HCT116 (cell line): Measurements from ENCODE around the gene AADAT. TPM values are rescaled to one million over a fixed set of nuclear protein-coding genes. Genes with fewer than 3 reads are reported as not detected.
A peak's percentile ranks its signal among the peaks of the same experiment; 100 is the strongest.

ENCODE experiments used
- ATAC-seq: fragments of 200-7000 bp; cut with Tn5 transposase; 2 replicates; pipeline ENCODE4 v1.9.1; 2020; ENCODE audit warnings: mild to moderate bottlenecking, moderate library complexity
- BruUV-seq: library from RNA; stranded (reverse); fragments of 400-500 nt; replicated peaks from 2 replicates; lab custom pipeline; 2021; lab: Mats Ljungman, UMichigan
- CTCF ChIA-PET: fragments of 300-600 bp; sonication (Branson Sonifier 250); formaldehyde crosslinking; loops from one replicate; lab custom pipeline; 2021; ENCODE audit warnings: antibody characterized with exemption; lab: Charles Lee
- POLR2A ChIA-PET: fragments of 300-600, 350-600 bp; sonication (Branson Sonifier 250); formaldehyde crosslinking; loops from one replicate; lab custom pipeline; 2021; ENCODE audit warnings: antibody characterized with exemption; lab: Charles Lee
- RAD21 ChIA-PET, 2 experiments: fragments of 300-600 bp; sonication (Branson Sonifier 250); formaldehyde crosslinking; loops; one replicate each; lab custom pipeline; 2023; ENCODE audit warnings: low total read pairs in 2 of 2; ENCODE audit not compliant: uncharacterized antibody in 2 of 2, unreplicated experiment in 2 of 2, low non-redundant PET in 1 of 2; lab: Charles Lee
- DNase-seq: peaks from one replicate; pipeline ENCODE4 v3.0.0-alpha.2; 2010; ENCODE audit warnings: low read depth, low spot score
- H2AFZ ChIP-seq: fragments of 200-600 bp; shearing (Covaris generic), sonication (generic); 2 replicates; pipeline ENCODE4 v1.6.1; 2017; ENCODE audit warnings: low read depth, mixed run types, mixed read lengths, antibody characterized with exemption, low read length; ENCODE audit not compliant: poor library complexity, severe bottlenecking
- H3K27ac ChIP-seq: 2 replicates; pipeline ENCODE4 v1.5.1; 2012; ENCODE audit warnings: low read depth, low read length
- H3K27me3 ChIP-seq: fragments of 200-600 bp; sonication (generic); 2 replicates; pipeline ENCODE4 v1.6.1; 2016; ENCODE audit warnings: mixed run types, low read length, mixed read lengths; ENCODE audit not compliant: insufficient read depth
- H3K36me3 ChIP-seq, 2 experiments: fragments of 200-500 bp in 1 of 2; fragments of 200-600 bp in 1 of 2; sonication (Bioruptor generic) in 1 of 2; sonication (generic) in 1 of 2; 2 replicates each; pipeline versions ENCODE4 v1.5.1 to v1.6.1; 2014 to 2016; ENCODE audit warnings: low read length in 2 of 2, inconsistent platforms in 1 of 2, mixed read lengths in 1 of 2, mixed run types in 1 of 2; ENCODE audit not compliant: insufficient read depth in 2 of 2, control insufficient read depth in 1 of 2
- H3K4me1 ChIP-seq, 2 experiments: fragments of 200-600 bp in 1 of 2; sonication (generic) in 1 of 2; 2 replicates each; pipeline versions ENCODE4 v1.5.1 to v1.6.1; 2012 to 2017; ENCODE audit warnings: low read length in 2 of 2, inconsistent platforms in 1 of 2, mild to moderate bottlenecking in 1 of 2, mixed read lengths in 1 of 2, mixed run types in 1 of 2, moderate library complexity in 1 of 2; ENCODE audit not compliant: insufficient read depth in 2 of 2, control insufficient read depth in 1 of 2
- H3K4me2 ChIP-seq: fragments of 200-600 bp; sonication (generic); 2 replicates; pipeline ENCODE4 v1.6.1; 2017; ENCODE audit warnings: mixed run types, low read length, mixed read lengths
- H3K4me3 ChIP-seq, 2 experiments: fragments of 200-600 bp in 1 of 2; sonication (generic) in 1 of 2; replicated peaks in 1 of 2; 2 replicates each; pipeline ENCODE4 v1.5.1; 2011 to 2016; ENCODE audit warnings: low read length in 2 of 2, control low read depth in 1 of 2, low read depth in 1 of 2, mild to moderate bottlenecking in 1 of 2, mixed read lengths in 1 of 2, mixed run types in 1 of 2
- H3K79me2 ChIP-seq: fragments of 200-600 bp; sonication (generic); 2 replicates; pipeline ENCODE4 v1.6.1; 2017; ENCODE audit warnings: mild to moderate bottlenecking, mixed run types, low read length, moderate library complexity, mixed read lengths; ENCODE audit not compliant: insufficient read depth
- H3K9ac ChIP-seq: fragments of 200-600 bp; sonication (generic); 2 replicates; pipeline ENCODE4 v1.6.1; 2016; ENCODE audit warnings: low read length, mixed read lengths
- H3K9me2 ChIP-seq: fragments of 200-600 bp; sonication (generic), shearing (Covaris generic); 2 replicates; pipeline ENCODE4 v1.6.1; 2017; ENCODE audit warnings: mixed run types, mild to moderate bottlenecking, moderate library complexity; ENCODE audit not compliant: insufficient read depth
- H3K9me3 ChIP-seq, 2 experiments: fragments of 200-500 bp in 1 of 2; fragments of 200-600 bp in 1 of 2; sonication (Bioruptor generic) in 1 of 2; sonication (generic) in 1 of 2; 2 replicates each; pipeline ENCODE4 v1.6.1; 2014 to 2017; ENCODE audit warnings: low read length in 2 of 2, mixed read lengths in 2 of 2, inconsistent platforms in 1 of 2, low read depth in 1 of 2, mild to moderate bottlenecking in 1 of 2, mixed run types in 1 of 2, moderate library complexity in 1 of 2; ENCODE audit not compliant: control insufficient read depth in 1 of 2, insufficient read depth in 1 of 2
- H4K20me1 ChIP-seq: fragments of 200-600 bp; sonication (generic), shearing (Covaris generic); 2 replicates; pipeline ENCODE4 v1.6.1; 2017; ENCODE audit warnings: mixed run types, mild to moderate bottlenecking, moderate library complexity; ENCODE audit not compliant: insufficient read depth
- ATF3 ChIP-seq: IDR thresholded peaks from 2 replicates; pipeline ENCODE4 v1.6.1; 2012
- CBX3 ChIP-seq: IDR thresholded peaks from 2 replicates; pipeline ENCODE4 v1.6.1; 2012; ENCODE audit warnings: low read depth
- CEBPB ChIP-seq: IDR thresholded peaks from 2 replicates; pipeline ENCODE4 v1.6.1; 2012; ENCODE audit warnings: low read depth
- CTCF ChIP-seq, 3 experiments: fragments of 200-600 bp in 1 of 3; sonication (generic) in 1 of 3; IDR thresholded peaks in 2 of 3; conservative IDR thresholded peaks in 1 of 3; 2 replicates each; pipeline ENCODE4 v1.5.1; 2012 to 2017; ENCODE audit warnings: low read depth in 2 of 3, low read length in 2 of 3, antibody characterized with exemption in 1 of 3, borderline replicate concordance in 1 of 3, control low read depth in 1 of 3, mild to moderate bottlenecking in 1 of 3, mixed read lengths in 1 of 3, mixed run types in 1 of 3, moderate library complexity in 1 of 3; ENCODE audit not compliant: insufficient read depth in 1 of 3
- EGR1 ChIP-seq: IDR thresholded peaks from 2 replicates; pipeline ENCODE4 v1.6.1; 2012; ENCODE audit warnings: low read depth
- EZH2 ChIP-seq: fragments of 200-600 bp; sonication (generic); IDR thresholded peaks from 2 replicates; pipeline ENCODE4 v1.6.1; 2017; ENCODE audit warnings: antibody characterized with exemption, mixed run types
- EZH2phosphoT487 ChIP-seq: fragments of 200-600 bp; IDR thresholded peaks from 2 replicates; pipeline ENCODE4 v1.6.1; 2018; ENCODE audit warnings: antibody characterized with exemption, borderline replicate concordance
- FOSL1 ChIP-seq: IDR thresholded peaks from 2 replicates; pipeline ENCODE4 v1.6.1; 2012; ENCODE audit warnings: low read depth
- JUND ChIP-seq: IDR thresholded peaks from 2 replicates; pipeline ENCODE4 v1.6.1; 2012
- MAX ChIP-seq: IDR thresholded peaks from 2 replicates; pipeline ENCODE4 v1.6.1; 2012
- POLR2A ChIP-seq: IDR thresholded peaks from 2 replicates; pipeline ENCODE4 v1.7.0; 2011; ENCODE audit warnings: borderline replicate concordance; ENCODE audit not compliant: insufficient read depth, insufficient read length; ENCODE audit errors: extremely low read depth
- POLR2AphosphoS5 ChIP-seq: IDR thresholded peaks from 2 replicates; pipeline ENCODE4 v1.6.1; 2011; ENCODE audit warnings: mild to moderate bottlenecking, low read depth, low read length, moderate library complexity
- RAD21 ChIP-seq: IDR thresholded peaks from 2 replicates; pipeline ENCODE4 v1.6.1; 2012; ENCODE audit warnings: low read depth, mild to moderate bottlenecking
- SIN3A ChIP-seq: IDR thresholded peaks from 2 replicates; pipeline ENCODE4 v1.6.1; 2012; ENCODE audit warnings: low read depth
- SP1 ChIP-seq: IDR thresholded peaks from 2 replicates; pipeline ENCODE4 v1.6.1; 2012; ENCODE audit warnings: low read depth
- TCF7L2 ChIP-seq: IDR thresholded peaks from 2 replicates; pipeline ENCODE4 v1.7.0; 2011; ENCODE audit warnings: borderline replicate concordance, inconsistent platforms; ENCODE audit not compliant: insufficient read depth, insufficient read length; ENCODE audit errors: extremely low read depth
- ZFX ChIP-seq: fragments of 450-650 bp; IDR thresholded peaks from 2 replicates; pipeline ENCODE4 v1.6.1; 2017
- ZNF274 ChIP-seq: fragments of 200-500 bp; sonication (Bioruptor generic); IDR thresholded peaks from 2 replicates; pipeline ENCODE4 v1.6.1; 2014; ENCODE audit warnings: mild to moderate bottlenecking, low read depth, low read length, inconsistent platforms
- intact Hi-C: fragments of 100-400 bp; cut with micrococcal nuclease; formaldehyde crosslinking; loops from 2 replicates; pipeline ENCODE4 v1.10.0; 2022
- total RNA-seq: library from RNA; stranded (reverse); gene quantifications from one replicate; pipeline ENCODE4 v1.2.1, GENCODE V29; 2021; ENCODE audit not compliant: unreplicated experiment
- TF ChIP-seq, protein P1 (sequence below): IDR thresholded peaks from 2 replicates; pipeline ENCODE4 v1.6.1; 2012; ENCODE audit warnings: low read depth

AADAT gene
- total RNA-seq, 1 experiment from 2014 or later = 15.4 TPM

DNA sequence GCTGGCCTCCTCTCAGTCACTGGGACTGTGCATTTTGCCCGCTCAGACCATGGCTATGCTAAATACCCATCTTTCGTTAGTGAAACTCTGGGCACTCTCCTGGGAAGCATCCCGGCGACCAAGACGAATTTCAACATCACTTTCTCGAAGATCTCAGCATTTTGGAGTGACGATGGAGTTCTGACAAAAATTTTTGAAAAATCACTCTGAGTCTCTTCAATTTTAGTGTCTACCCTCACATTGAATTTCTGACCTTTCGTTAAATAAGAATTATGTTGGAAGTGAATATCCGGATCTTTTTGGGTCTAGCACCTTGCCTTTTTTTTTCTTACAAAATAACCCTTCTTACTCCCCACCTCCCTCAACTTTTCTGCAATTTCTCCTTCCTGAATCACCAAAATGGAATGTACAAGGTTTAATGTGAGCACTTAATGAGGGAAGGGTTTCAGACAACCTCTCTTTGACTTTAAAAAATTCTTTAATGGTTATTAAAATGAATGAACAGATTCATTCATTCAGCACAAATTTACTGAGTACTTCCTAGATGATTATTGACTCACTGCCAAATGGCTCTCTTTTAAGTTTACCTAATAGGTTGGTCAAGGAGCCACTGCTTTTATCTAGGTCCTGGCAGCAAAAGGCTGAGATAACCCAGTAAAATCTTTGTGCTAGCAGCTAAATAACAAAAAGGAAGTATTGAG lies 746 bp upstream of the AADAT start:
- TF ChIP-seq, protein P1, sequence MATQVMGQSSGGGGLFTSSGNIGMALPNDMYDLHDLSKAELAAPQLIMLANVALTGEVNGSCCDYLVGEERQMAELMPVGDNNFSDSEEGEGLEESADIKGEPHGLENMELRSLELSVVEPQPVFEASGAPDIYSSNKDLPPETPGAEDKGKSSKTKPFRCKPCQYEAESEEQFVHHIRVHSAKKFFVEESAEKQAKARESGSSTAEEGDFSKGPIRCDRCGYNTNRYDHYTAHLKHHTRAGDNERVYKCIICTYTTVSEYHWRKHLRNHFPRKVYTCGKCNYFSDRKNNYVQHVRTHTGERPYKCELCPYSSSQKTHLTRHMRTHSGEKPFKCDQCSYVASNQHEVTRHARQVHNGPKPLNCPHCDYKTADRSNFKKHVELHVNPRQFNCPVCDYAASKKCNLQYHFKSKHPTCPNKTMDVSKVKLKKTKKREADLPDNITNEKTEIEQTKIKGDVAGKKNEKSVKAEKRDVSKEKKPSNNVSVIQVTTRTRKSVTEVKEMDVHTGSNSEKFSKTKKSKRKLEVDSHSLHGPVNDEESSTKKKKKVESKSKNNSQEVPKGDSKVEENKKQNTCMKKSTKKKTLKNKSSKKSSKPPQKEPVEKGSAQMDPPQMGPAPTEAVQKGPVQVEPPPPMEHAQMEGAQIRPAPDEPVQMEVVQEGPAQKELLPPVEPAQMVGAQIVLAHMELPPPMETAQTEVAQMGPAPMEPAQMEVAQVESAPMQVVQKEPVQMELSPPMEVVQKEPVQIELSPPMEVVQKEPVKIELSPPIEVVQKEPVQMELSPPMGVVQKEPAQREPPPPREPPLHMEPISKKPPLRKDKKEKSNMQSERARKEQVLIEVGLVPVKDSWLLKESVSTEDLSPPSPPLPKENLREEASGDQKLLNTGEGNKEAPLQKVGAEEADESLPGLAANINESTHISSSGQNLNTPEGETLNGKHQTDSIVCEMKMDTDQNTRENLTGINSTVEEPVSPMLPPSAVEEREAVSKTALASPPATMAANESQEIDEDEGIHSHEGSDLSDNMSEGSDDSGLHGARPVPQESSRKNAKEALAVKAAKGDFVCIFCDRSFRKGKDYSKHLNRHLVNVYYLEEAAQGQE = no peak
- no peak for TF ChIP-seq EZH2
- TF ChIP-seq CTCF (IDR thresholded peaks at IDR 0.05 in 2 of 3, conservative IDR thresholded peaks at IDR 0.05 in 1 of 3; ENCODE audit: borderline replicate concordance in 1 of 3, insufficient read depth in 1 of 3, low read depth in 2 of 3, low read length in 2 of 3) = no peak
- no peak for TF ChIP-seq CEBPB
- TF ChIP-seq CBX3 = no peak
- TF ChIP-seq JUND = no peak
- TF ChIP-seq ZFX = no peak
- TF ChIP-seq SP1 = no peak
- no peak for TF ChIP-seq POLR2AphosphoS5
- no peak for TF ChIP-seq ATF3
- TF ChIP-seq RAD21 = no peak
- no peak; the same call in 1 of the 2 replicates for TF ChIP-seq MAX
- TF ChIP-seq TCF7L2 = no peak
- TF ChIP-seq POLR2A = no peak
- no peak for TF ChIP-seq EZH2phosphoT487
- no peak for TF ChIP-seq EGR1
- TF ChIP-seq ZNF274 = no peak
- TF ChIP-seq FOSL1 = no peak
- TF ChIP-seq SIN3A = no peak
- TF ChIP-seq, all 23 proteins: peak for 0
- Histone ChIP-seq H3K27me3 (0 out of 2 replicates have a peak, but pooled peaks cover 2% of the 10 kb centered on the region), H3K79me2 (peaks cover 10% of the 10 kb centered on the region), H3K9me2 (no peaks in the 10 kb centered on the region), H3K4me2 (peak overlapping the region; percentile 99), H4K20me1 (no peaks in the 10 kb centered on the region), H3K9ac (peak overlapping the region; percentile 82), H3K36me3 (peaks cover 8 to 12% of the 10 kb centered on the region in 2 experiments; a peak in 3 of 4 replicates), H3K9me3 (no peaks in the 10 kb centered on the region), H3K27ac (peak overlapping the region; percentile 54; the same call in 1 of the 2 replicates), H3K4me1 (peaks cover 9 to 20% of the 10 kb centered on the region in 2 experiments), H2AFZ (peak overlapping the region; percentile 77), H3K4me3 (peak overlapping the region; percentile 73 to 94)
- ChIA-PET POLR2A (no interaction called here), RAD21 (no interaction called here), CTCF (interaction anchor here (0.7 to 1.4 kb wide), 2 partner anchors 299 to 477 kb away, joined by 3 to 4 read pairs; no protein-coding TSS in a partner anchor)
- BruUV-seq = no TSS peak
- no peak for DNase-seq
- intact Hi-C loops = loop anchor here (1.0 kb wide), 1 partner anchor 477 kb away; no protein-coding TSS in a partner anchor
- ATAC-seq = no peak
